NCI-H146 treated with DMSO at 0.1 percent for 48 hours (cell line): ENCODE results near the gene NFIA.

Source experiments
- DNase-seq: peaks from one replicate; lab custom pipeline; 2025; ENCODE audit not compliant: unreplicated experiment; lab: John Stamatoyannopoulos, UW

NFIA gene

DNA sequence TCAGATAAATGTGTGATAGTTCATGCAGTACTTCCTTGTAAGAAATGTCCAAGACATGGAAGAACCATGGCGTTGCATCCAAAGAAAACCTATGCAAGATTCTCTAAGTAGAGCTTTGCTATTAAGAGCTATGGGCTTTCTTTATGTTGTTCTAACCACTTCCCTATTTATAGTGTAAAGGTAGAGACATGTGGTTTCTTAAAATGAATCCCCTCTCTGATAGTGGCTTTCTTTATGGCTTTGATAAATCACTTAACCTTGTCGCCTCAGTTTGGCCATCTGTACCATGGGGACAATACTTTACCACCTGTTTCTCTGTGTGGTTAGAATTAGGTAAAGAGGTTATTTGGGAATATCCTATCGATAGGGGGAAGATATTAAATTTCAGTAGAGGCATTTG is 305.5 kb downstream of the NFIA start:
- no peak for DNase-seq

DNA sequence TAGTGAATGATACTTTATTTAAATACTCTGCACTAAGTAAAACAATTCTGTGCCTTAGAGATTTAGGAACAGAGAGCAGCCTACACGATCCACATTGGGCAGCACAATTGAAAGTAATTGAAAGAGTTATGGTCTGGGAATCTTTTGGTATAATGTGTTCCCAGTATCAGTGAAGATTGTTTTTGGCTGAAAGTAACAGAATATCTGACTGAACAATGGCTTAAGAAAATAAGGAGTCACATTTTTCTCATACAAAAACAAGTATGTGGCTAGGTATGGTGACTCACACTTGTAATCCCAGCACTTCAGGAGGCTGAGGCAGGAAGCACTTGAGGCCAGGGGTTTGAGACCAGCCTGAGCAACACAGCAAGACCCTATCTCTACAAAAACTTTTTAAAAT is 306.2 kb downstream of the NFIA start:
- no peak for DNase-seq

- DNase-seq, result no peak
Observed at GRCh38 chr1:61389194-61389925, 307.0 kb downstream of the NFIA start.

GRCh38 chr1:61389926-61390845 is 307.8 kb downstream of the NFIA start:
- no peak for DNase-seq

DNA sequence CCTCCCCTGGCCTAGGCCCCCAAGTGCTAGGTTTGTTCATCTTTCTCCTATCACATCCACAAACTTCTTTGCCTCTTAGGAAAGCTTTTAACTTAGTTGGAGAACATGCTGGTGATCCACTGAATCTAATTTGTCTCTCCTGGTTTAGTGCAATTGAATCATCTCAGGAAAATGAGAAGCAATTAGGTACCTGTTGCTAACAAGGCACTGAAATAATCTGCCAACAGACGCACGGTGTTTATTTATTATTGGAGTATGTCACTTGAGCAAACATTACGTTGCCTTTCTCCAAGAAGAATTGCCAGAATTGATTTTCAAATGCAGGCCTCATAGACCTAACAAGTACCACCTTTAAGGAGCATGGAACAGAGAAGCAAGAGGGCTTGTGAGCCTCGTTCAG is 309.4 kb downstream of the NFIA start:
- DNase-seq, result no peak

DNA sequence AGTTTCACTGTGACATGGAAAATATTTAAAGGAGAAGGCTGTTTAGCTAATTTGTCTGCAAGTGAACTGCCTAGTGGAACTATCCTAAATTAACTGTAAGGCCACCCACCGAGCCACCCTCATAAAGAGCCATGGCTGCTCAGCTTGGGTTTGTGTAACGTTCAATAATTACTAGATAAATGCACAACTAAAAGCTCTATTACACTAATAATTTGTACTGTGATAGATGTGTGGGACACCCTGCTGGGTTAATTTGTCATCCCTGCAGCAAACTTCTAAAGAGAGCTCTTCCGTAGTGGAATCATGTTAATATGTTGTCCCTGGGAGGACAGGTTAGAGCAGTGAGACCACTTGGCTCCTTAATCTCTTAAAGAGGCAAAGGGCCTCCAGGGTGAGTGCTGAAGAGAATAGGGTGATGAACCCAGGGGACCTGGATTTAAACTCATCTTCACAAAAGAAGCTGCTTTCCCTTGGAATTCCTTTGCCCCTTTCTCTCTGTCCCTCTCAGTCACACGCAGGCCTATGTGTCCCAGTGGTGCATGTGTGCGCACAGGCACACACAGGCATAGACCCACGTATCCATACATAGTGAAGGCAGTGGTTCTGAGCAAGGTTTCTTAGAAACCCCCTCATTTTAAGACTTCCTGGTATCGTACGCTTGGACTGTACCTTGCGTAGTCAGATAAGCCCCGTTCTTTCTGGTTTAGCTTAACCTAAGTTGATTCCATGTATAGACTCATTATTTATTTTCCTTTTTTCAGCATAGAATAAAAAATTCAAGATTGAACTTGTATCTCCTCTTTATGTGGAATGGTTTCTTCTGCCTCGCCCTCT is 310.3 kb downstream of the NFIA start:
- DNase-seq, result peak; percentile 57

DNA sequence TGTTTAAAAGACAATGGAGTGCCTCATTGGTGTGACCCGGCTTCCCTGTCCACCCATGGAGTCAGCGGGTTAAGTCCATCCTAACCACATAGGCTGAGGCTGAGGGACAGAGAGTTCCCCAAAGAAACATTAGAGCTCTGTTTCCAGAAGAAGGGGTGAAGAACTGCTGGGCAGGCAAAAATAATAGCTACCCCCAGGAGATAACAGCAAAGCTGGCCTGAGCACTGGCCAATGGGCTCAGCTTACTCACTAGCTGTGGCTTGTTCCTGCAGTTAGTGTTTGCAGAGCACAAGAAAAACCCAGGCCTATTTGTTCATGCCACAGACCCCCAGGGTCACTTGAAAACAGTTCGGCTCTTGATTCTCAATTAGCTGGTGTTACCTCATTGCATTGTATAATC is 311.2 kb downstream of the NFIA start:
- DNase-seq, result no peak

DNA sequence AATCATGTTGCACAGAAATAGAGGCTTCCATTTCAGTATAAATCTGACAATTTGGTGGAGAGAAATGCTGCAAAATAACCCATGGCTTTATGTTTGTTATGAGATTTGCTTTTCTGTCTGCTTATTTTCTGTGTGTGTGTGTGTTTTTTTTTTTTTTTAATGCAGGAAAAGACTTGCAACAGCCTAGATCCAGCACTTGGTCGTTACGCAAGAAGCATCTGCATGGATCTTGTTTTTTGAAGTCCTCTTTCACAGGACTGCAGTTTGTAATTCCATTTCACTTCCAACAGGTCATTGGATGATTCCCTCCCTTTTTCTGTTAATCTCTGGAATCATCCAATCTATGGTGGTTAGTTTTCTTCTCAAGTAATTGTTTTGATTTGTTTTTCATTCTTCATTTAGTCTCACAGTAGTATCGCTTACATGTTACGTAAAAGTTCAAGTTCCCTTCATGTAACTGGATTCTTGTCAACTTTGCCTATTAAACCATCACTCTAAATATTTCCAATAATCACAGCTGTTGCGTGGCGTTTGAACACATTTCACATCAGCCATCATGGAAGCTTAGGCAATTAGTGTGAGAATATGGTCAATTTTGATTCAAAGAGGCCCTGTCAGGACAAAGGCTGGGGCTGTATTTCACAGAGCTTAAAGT is 312.9 kb downstream of the NFIA start:
- DNase-seq, result no peak

DNA sequence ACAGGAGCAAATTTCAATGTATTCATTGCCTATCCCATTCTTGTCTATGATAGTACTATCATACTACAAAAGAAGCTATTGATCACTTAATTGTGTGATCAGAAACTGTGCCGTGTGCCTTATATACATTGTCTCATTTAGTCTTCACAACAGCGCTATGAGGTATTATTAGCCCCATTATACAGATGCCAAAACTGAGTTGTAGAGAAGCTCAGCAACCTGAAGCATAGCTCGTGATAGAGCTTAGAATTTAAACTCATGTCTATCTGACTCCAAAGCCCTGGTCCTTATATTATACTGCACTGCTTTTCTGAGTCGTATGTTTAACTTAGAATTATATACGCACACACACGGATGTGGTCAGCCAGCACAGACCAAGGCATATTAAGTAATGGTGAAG is 315.1 kb downstream of the NFIA start:
- no peak for DNase-seq

- DNase-seq, result no peak
Observed at GRCh38 chr1:61397935-61398334, 315.6 kb downstream of the NFIA start.

DNA sequence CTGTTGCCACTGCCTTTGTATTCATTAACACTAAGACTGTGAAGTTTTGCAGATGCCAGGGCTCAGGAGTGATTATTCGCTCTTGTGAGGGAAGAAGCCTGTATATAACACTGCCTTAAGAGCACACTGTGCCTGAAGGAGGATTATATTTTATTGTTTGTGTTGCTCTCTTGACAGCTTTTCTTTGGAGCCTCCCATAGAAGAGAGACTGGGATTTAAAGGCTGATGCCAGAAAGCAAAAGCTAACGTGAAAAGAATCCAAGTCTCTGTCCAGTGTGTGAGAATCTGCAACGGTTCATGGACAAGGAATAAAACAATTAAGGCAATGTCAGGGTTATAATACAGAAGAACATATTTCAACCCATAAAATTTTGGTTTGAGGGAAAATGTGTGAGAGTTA is 316.8 kb downstream of the NFIA start:
- no peak for DNase-seq

- no peak for DNase-seq
Observed at GRCh38 chr1:61400131-61400770, 317.9 kb downstream of the NFIA start.

- DNase-seq, result no peak
Observed at GRCh38 chr1:61400997-61401396, 318.6 kb downstream of the NFIA start.

GRCh38 chr1:61403679-61404596 is 321.6 kb downstream of the NFIA start:
- no peak for DNase-seq

DNA sequence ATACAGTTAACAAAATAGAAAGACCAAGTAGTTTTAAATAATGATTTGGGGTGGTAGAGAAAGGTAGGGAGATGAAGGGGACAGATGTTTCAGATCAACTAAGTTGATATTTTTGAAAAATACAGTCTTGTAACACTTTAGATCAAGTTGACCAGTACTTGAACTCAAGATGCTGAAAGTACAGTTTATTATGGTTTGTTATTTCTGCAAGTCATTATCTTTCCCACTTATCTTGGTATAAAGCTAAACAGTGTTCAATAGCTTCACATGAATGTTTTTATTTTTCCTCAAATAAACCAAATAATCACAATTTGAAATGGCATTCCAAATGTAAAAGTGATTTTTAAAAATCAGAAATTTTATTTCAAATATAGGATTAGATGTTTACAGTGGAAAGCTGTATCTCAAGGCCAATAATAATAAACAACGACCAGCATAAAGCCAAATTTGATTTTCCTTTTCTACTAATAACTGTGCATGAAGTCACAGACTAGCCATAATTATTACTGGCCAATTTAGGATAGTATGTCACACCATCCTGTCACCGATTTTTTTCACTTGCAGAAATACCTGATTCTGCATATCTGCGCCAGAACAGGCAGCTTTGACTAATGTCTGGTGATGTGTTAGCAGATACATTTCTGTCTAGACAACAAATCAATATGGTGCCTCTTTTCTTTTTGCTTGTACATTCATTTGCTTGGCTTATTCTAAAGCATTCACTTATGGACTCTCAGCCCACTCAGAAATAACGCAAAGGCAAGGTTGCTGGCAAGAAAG is 322.4 kb downstream of the NFIA start:
- DNase-seq, result no peak

GRCh38 chr1:61406467-61406866 is 324.1 kb downstream of the NFIA start:
- DNase-seq, result no peak

DNA sequence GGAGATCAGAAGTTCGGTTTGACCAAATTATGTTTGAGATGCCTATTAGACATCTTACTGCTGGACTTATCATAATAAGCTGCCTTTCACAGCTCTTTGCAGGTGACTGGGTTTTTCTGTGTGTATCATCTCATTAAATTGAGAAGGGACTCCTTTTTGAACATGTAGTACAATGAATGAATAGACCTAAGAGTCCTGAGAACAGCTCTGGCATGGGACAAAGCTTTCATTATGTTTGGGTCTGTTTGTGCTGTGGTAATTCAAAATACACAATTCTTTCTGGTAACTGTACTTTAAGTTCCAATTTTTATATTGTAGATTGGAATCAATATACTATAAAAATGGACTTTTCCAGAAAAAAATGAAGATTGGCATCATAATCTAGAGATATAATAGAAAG is 330.2 kb downstream of the NFIA start:
- no peak for DNase-seq

GRCh38 chr1:61419196-61419595 is 336.8 kb downstream of the NFIA start:
- no peak for DNase-seq

- DNase-seq, result no peak
Observed at GRCh38 chr1:61419657-61420056, 337.3 kb downstream of the NFIA start.
